ENCODE data around the gene ACVR1B. TPM values are rescaled to one million over a fixed set of nuclear protein-coding genes. Genes with fewer than 3 reads are reported as not detected.
A peak's percentile ranks its signal among the peaks of the same experiment; 100 is the strongest.

ACVR1B gene
- total RNA-seq, 1 donor from 2014 or later: 23.6 TPM

DNA sequence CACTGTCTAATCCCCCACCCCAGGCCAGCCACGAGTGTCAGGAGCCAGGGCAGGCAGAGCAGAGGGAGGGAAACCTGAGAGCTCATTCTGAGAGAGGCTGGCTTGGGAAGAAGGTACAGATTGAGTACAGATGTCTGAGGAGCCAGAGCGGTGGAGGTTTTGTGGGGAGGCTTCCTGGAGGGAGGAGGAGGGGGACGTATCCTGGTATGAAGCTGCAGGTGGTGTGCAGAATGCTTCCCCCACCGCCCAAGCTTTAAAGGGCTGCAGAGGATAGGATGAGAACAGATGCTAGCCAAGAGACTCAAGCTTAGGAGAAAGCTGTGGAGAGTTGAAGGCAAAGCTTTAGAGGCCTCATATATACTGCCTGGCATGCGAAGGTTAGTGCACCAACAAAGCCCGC lies 52.1 kb downstream of the ACVR1B start:
- no peaks in the 10 kb centered on the region for H3K36me3 ChIP-seq
- intact Hi-C loops (cut with DNase I): no loop called here
- H3K27me3 ChIP-seq: no peaks in the 10 kb centered on the region
- peaks cover 24% of the 10 kb centered on the region for H3K4me1 ChIP-seq
- H3K9me3 ChIP-seq: no peaks in the 10 kb centered on the region
- no peak overlapping the region for H3K27ac ChIP-seq
- TF ChIP-seq, protein P1, sequence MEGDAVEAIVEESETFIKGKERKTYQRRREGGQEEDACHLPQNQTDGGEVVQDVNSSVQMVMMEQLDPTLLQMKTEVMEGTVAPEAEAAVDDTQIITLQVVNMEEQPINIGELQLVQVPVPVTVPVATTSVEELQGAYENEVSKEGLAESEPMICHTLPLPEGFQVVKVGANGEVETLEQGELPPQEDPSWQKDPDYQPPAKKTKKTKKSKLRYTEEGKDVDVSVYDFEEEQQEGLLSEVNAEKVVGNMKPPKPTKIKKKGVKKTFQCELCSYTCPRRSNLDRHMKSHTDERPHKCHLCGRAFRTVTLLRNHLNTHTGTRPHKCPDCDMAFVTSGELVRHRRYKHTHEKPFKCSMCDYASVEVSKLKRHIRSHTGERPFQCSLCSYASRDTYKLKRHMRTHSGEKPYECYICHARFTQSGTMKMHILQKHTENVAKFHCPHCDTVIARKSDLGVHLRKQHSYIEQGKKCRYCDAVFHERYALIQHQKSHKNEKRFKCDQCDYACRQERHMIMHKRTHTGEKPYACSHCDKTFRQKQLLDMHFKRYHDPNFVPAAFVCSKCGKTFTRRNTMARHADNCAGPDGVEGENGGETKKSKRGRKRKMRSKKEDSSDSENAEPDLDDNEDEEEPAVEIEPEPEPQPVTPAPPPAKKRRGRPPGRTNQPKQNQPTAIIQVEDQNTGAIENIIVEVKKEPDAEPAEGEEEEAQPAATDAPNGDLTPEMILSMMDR (IDR thresholded peaks at IDR 0.05): no peak
- TF ChIP-seq POLR2AphosphoS5 (IDR thresholded peaks at IDR 0.05; ENCODE audit: insufficient read depth in 1 of 2, low read depth in 1 of 2) (no peak), POLR2A (IDR thresholded peaks at IDR 0.05) (no peak)
- H3K4me3 ChIP-seq: no peak overlapping the region
- DNase-seq (ENCODE audit: extremely low spot score in 2 of 2): no peak

DNA sequence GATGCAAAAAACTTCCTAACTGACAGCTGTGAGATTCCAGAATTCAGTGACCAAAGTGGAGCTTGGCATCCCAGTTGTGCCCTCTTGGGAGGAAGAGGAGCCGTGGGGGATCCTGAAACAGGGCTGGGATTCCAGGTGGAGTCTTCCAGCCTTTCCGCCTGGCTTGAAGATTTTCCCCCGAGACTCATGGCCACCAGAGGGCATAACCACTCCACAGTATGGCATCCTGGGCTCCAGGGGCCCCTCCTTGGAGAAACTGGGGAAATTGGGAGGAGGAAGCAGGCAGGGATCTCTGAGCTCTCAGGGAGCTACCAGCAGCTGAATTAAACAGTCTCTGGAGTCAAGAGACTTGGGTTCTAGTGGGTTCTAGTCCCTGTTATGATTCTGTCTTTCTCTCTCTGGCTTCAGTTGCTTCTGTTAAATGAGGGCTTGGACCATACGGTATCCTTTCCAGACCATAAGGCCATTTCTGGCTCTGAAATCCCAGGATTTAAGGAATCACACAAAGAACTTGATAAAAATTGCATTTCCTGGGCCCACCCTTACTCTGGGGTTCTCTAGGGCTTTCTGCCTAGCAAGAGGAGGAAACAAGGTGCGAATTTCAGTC lies 52.6 kb downstream of the ACVR1B start:
- H3K4me1 ChIP-seq: peaks cover 30% of the 10 kb centered on the region
- H3K36me3 ChIP-seq: no peaks in the 10 kb centered on the region
- H3K9me3 ChIP-seq: no peaks in the 10 kb centered on the region
- no peak for DNase-seq (ENCODE audit: extremely low spot score in 2 of 2)
- TF ChIP-seq, protein P1 (IDR thresholded peaks at IDR 0.05): peak; percentile 56 to 71 (median 70)
- TF ChIP-seq POLR2AphosphoS5 (IDR thresholded peaks at IDR 0.05; ENCODE audit: insufficient read depth in 1 of 2, low read depth in 1 of 2) (peak in 1 of 2 donors; percentile 24), POLR2A (IDR thresholded peaks at IDR 0.05) (no peak)
- H3K4me3 ChIP-seq: no peak overlapping the region
- H3K27ac ChIP-seq: no peak overlapping the region
- H3K27me3 ChIP-seq: no peaks in the 10 kb centered on the region
- intact Hi-C loops (cut with DNase I): no loop called here

DNA sequence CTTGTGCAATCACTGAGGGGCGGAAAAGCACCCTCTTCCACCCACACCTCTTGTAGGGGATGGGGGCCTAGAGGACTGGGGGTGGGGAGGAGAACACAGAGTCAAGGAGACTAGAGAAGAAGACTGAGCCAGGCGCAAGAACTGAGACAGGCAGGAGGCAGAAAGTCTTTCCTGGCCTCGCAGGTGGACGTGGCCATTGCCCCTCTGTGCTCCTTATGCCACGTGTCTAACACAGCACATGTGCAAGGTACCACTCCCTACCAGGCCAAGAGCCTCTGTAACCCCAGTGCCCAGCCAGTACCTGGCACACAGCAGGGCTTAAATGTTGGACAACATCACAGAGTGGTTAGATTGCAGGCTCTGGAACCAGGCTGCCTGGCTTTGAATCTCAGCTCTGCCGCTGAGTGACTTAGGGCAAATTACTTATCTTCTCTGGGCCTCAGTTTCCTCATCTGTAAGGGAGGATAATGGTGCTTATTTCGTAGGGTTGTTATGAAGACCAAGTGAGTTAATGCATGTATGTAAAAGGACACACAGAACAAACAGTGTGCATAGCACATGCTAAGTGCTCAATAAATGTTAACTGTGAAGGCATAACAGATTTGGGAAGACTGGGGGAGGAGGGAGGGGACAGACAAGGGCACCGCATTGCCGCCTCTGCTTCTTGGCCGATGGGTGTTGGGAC lies 53.9 kb downstream of the ACVR1B start:
- TF ChIP-seq POLR2AphosphoS5 (IDR thresholded peaks at IDR 0.05; ENCODE audit: insufficient read depth in 1 of 2, low read depth in 1 of 2) (no peak), POLR2A (IDR thresholded peaks at IDR 0.05) (no peak)
- TF ChIP-seq, protein P1 (IDR thresholded peaks at IDR 0.05): no peak
- H3K4me1 ChIP-seq: peaks cover 39% of the 10 kb centered on the region
- H3K27me3 ChIP-seq: no peaks in the 10 kb centered on the region
- DNase-seq (ENCODE audit: extremely low spot score in 2 of 2): no peak
- no peaks in the 10 kb centered on the region for H3K9me3 ChIP-seq
- H3K36me3 ChIP-seq: no peaks in the 10 kb centered on the region
- H3K27ac ChIP-seq: no peak overlapping the region
- no peak overlapping the region for H3K4me3 ChIP-seq
- intact Hi-C loops (cut with DNase I): no loop called here

DNA sequence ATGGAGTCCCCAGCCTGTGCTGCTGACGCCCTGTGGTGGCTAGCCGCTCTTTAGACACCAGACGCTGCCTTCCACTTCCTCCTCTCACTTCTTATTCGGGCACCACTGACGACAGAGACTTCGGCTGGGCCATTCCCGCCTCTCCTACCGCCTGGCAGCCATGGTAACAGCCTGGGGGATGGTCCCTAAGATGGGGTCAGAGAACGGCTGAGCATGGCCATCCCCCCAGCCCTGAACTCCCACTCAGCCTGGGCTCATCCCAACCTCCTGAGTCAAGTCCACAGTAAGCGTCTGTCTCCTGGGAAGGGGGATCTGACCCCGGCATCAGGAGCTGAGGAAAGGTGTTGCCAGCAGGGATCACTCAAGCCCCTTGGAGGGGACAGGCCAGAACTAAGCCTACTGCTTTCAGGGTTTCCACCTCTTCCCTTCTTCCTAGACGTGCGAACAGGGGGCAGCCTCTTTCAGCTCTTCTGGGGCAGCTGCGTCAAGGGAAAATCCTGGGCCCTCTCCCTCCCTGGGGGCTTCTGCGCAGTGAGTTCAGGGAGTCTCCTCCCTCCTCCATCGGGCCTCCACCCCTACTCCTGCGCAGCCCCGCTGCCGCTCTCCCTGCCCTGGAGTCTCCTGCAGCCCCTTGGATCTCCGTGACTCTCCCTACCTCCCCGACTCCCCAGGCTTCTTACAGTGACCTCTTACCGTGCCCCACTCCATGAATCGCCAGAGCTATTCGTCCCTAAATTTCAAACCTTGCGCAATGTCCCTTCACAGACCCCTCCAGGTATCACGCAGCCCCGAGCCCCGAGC lies 54.6 kb downstream of the ACVR1B start:
- peaks cover 46% of the 10 kb centered on the region for H3K4me1 ChIP-seq
- intact Hi-C loops (cut with DNase I): no loop called here
- no peak for TF ChIP-seq POLR2A (IDR thresholded peaks at IDR 0.05)
- TF ChIP-seq POLR2AphosphoS5 (IDR thresholded peaks at IDR 0.05; ENCODE audit: insufficient read depth in 1 of 2, low read depth in 1 of 2): peak in 1 of 2 donors; percentile 20
- H3K27ac ChIP-seq: peak overlapping the region; percentile 96
- DNase-seq (ENCODE audit: extremely low spot score in 2 of 2): no peak
- no peaks in the 10 kb centered on the region for H3K9me3 ChIP-seq
- H3K27me3 ChIP-seq: no peaks in the 10 kb centered on the region
- H3K36me3 ChIP-seq: no peaks in the 10 kb centered on the region
- peak overlapping the region; percentile 87 to 100 for H3K4me3 ChIP-seq

DNA sequence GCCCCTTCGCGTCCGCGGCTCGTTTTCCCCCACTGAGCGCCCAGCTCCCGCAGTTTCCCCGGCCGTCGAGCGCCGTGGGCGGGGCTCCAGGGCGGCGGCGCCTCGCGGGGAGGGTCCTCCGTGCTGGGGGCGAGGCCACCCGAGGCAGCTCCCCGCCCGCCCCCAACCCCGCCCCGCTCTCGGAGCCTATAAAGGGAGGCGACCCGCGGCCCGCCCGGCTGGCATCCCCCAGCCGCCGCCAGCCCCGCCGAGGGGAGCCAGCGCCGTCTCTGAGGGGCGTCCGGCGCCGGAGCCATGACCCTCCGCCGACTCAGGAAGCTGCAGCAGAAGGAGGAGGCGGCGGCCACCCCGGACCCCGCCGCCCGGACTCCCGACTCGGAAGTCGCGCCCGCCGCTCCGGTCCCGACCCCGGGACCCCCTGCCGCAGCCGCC lies 55.2 kb downstream of the ACVR1B start, which contains the start of gene TAMALIN:
Gene TAMALIN, plus strand, starts transcription at position 221 of the 432 bp plus-strand sequence. Its CDS starts 74 bp downstream, at position 295.
- Histone ChIP-seq H3K27ac (peak within 1 kb of the TSS; percentile 96), H3K27me3 (no peaks in the 10 kb centered on the region), H3K36me3 (no peaks in the 10 kb centered on the region), H3K9me3 (no peaks in the 10 kb centered on the region), H3K4me3 (peak within 1 kb of the TSS; percentile 87 to 100), H3K4me1 (peaks cover 53% of the 10 kb centered on the region)
- intact Hi-C loops (cut with DNase I): no loop called here
- DNase-seq (ENCODE audit: extremely low spot score in 2 of 2): no peak
- TF ChIP-seq POLR2A (IDR thresholded peaks at IDR 0.05) (peak in 1 of 2 donors; percentile 95), POLR2AphosphoS5 (IDR thresholded peaks at IDR 0.05; ENCODE audit: insufficient read depth in 1 of 2, low read depth in 1 of 2) (no peak)
- TF ChIP-seq, protein P1 (IDR thresholded peaks at IDR 0.05): no peak

Measured in vagina (tissue), 2 donors.